OCI-LY7 (cell line): ENCODE results near the gene CIB2. TPM values are rescaled to one million over a fixed set of nuclear protein-coding genes. Genes with fewer than 3 reads are reported as not detected.

ENCODE experiments used
- BruUV-seq: library from RNA; stranded (reverse); fragments of 400-500 nt; replicated peaks from 2 replicates; lab custom pipeline; 2021; lab: Mats Ljungman, UMichigan
- CTCF ChIA-PET: fragments of 300-600 bp; sonication (Branson Sonifier 250); formaldehyde crosslinking; loops from one replicate; lab custom pipeline; 2022; ENCODE audit warnings: antibody characterized with exemption; ENCODE audit not compliant: unreplicated experiment; lab: Charles Lee
- POLR2A ChIA-PET: fragments of 300-600 bp; sonication (Branson Sonifier 250); formaldehyde crosslinking; loops from one replicate; lab custom pipeline; 2022; ENCODE audit warnings: antibody characterized with exemption; lab: Charles Lee
- DNase-seq: peaks from one replicate; pipeline ENCODE4 v3.0.0-alpha.2; 2015; ENCODE audit warnings: low spot score
- H2AFZ ChIP-seq: fragments of 200-600 bp; sonication (generic), shearing (Covaris generic); 2 replicates; pipeline ENCODE4 v1.6.1; 2014; ENCODE audit warnings: mild to moderate bottlenecking, antibody characterized with exemption, low read length, moderate library complexity
- H3K27ac ChIP-seq: fragments of 200-600 bp; sonication (generic); 2 replicates; pipeline ENCODE4 v1.5.1; 2014; ENCODE audit warnings: mixed run types, low read depth, mild to moderate bottlenecking, moderate library complexity, low read length, inconsistent platforms; ENCODE audit not compliant: poor library complexity, severe bottlenecking
- H3K36me3 ChIP-seq: fragments of 200-600 bp; sonication (generic); 2 replicates; pipeline ENCODE4 v1.6.1; 2014; ENCODE audit warnings: mild to moderate bottlenecking, antibody characterized with exemption, low read length, moderate library complexity, mixed read lengths; ENCODE audit not compliant: insufficient read depth
- H3K4me1 ChIP-seq: fragments of 200-600 bp; sonication (generic); 2 replicates; pipeline ENCODE4 v1.5.1; 2014; ENCODE audit warnings: mild to moderate bottlenecking, low read length; ENCODE audit not compliant: insufficient read depth, poor library complexity, severe bottlenecking
- H3K4me2 ChIP-seq: fragments of 200-600 bp; sonication (generic); 2 replicates; pipeline ENCODE4 v1.6.1; 2014; ENCODE audit warnings: mild to moderate bottlenecking, low read length
- H3K4me3 ChIP-seq: fragments of 200-600 bp; sonication (generic); 2 replicates; pipeline ENCODE4 v1.5.1; 2014; ENCODE audit warnings: mild to moderate bottlenecking, low read depth, low read length; ENCODE audit not compliant: poor library complexity, severe bottlenecking
- H3K79me2 ChIP-seq: fragments of 200-600 bp; sonication (generic); 2 replicates; pipeline ENCODE4 v1.6.1; 2016; ENCODE audit warnings: low read depth, mild to moderate bottlenecking, low read length, moderate library complexity, mixed read lengths; ENCODE audit not compliant: insufficient read depth
- H3K9me2 ChIP-seq: fragments of 200-600 bp; sonication (generic); 2 replicates; pipeline ENCODE4 v1.6.1; 2016; ENCODE audit warnings: mild to moderate bottlenecking, low read length, mixed read lengths; ENCODE audit not compliant: insufficient read depth
- H3K9me3 ChIP-seq: fragments of 200-600 bp; sonication (generic); 2 replicates; pipeline ENCODE4 v1.6.1; 2014; ENCODE audit warnings: mild to moderate bottlenecking, mixed run types, low read length, mixed read lengths
- H4K20me1 ChIP-seq: fragments of 200-600 bp; sonication (generic); 2 replicates; pipeline ENCODE4 v1.6.1; 2014; ENCODE audit warnings: mild to moderate bottlenecking, antibody characterized with exemption, low read length, moderate library complexity, mixed read lengths; ENCODE audit not compliant: insufficient read depth
- CTCF ChIP-seq: fragments of 200-600 bp; sonication (generic); conservative IDR thresholded peaks from 2 replicates; pipeline ENCODE4 v1.5.1; 2014; ENCODE audit warnings: mild to moderate bottlenecking, antibody characterized with exemption, low read length, moderate library complexity, mixed read lengths
- EZH2phosphoT487 ChIP-seq: fragments of 200-600 bp; sonication (generic); IDR thresholded peaks from 2 replicates; pipeline ENCODE4 v1.6.1; 2018; ENCODE audit warnings: low read depth, borderline replicate concordance, mild to moderate bottlenecking, mixed run types, antibody characterized with exemption, low read length, moderate library complexity, mixed read lengths
- intact Hi-C: fragments of 100-400 bp; cut with micrococcal nuclease; formaldehyde crosslinking; loops from one replicate; pipeline ENCODE4 v1.10.0; 2022; ENCODE audit not compliant: unreplicated experiment
- total RNA-seq, 2 experiments: library from RNA; depleted of rRNA in 1 of 2; stranded (reverse); fragments of >200 nt in 1 of 2; shearing (Covaris generic) in 1 of 2; gene quantifications; 2 replicates each; pipeline ENCODE4 v1.2.3, GENCODE V29; 2014 to 2022

Gene CIB2
- total RNA-seq, 2 experiments from 2014 or later = 0.36 to 5.0 TPM

DNA sequence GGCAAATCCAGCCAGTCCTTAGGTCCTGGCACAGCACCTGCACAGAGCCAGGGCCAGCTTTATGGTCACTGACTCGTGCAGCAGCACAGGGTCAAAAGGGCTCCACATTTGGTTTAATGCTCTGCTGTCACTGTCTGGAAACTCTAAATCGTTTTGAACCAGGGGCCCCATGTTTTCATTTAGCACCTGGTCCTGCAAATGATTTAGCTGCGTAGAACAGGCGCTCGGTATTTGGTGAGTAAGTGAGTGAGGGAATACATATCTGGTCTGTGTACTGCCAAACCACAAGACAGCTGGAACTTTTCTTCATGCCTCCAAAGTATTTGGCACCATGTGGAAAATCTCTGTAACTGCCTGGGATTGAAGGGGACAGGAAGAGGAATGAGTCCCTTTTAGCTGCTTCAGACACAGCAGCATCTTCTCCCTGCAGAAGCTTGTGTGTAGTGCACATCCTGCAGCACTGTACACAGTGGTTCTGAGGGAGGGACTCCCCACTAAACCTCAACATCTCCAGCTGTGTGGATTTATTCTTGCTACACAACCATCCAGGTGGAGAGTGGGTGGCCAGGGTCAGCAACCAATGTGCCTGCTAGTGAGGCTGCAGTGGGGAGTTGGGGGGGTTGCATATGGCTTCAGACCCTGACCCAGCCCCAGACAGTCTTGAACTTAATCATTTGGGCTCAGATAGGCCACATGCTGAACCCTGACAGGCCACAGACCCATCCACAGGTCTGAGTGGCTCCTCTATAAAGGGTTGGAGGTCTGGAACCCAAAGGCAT, 37.8 kb downstream of the CIB2 start:
- no peak overlapping the region for H3K4me2 ChIP-seq
- H3K9me2 ChIP-seq = no peaks in the 10 kb centered on the region
- ChIA-PET POLR2A (interaction anchor here (0.6 kb wide), 1 partner anchor 161 kb away, joined by 6 read pairs; no protein-coding TSS in a partner anchor), CTCF (no interaction called here)
- H4K20me1 ChIP-seq = no peaks in the 10 kb centered on the region
- H3K9me3 ChIP-seq = no peaks in the 10 kb centered on the region
- H3K4me1 ChIP-seq = peaks cover 1% of the 10 kb centered on the region
- no peaks in the 10 kb centered on the region for H3K36me3 ChIP-seq
- DNase-seq = no peak
- no peak overlapping the region for H3K27ac ChIP-seq
- no peak overlapping the region for H3K4me3 ChIP-seq
- no TSS peak for BruUV-seq
- intact Hi-C loops = no loop called here
- H3K79me2 ChIP-seq = no peaks in the 10 kb centered on the region
- H2AFZ ChIP-seq = no peak overlapping the region
- TF ChIP-seq CTCF (no peak), EZH2phosphoT487 (no peak)

DNA sequence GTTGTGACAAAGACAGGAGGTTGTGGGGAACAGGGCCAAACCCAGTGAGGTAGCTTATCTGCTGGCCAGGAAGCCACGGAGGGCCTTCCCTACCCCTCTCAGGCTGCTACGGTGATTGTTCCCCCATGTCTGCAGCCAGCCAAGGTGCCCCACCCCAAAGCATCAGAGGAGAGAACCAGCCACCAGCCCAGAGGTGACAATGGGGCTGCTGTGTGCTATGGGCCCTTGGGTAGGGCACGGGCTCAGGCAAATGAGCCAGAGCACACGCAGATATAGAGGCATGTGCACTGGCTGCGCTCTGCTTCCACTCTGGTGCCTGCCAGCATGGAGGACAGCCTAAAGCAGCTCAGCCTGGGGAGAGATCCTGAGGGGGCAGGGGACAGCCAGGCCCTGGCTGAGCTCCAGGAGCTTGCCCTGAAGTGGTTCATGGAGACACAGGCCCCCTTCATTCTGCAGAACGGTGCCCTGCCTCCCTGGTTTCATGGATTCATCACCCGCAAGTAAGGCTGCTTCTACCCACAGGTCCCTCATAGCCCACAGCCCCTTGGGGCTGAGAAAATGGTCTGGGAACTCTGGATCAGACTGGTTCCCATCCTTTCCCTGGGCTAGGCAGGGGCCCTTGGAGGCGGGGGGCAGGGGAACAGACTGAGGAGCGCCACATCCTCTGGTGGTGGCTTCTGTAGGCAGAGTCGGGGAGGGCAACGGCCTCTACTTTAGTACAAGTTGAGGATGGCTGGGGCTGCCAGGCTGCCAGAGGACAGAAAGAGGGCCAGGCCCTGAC, 38.8 kb downstream of the CIB2 start, which contains the start of gene SH2D7:
TSS of gene SH2D7 (plus strand) at position 301 of the 781 bp plus-strand sequence. CDS start at position 325, 24 bp downstream.
- ChIA-PET POLR2A (no interaction called here), CTCF (no interaction called here)
- TF ChIP-seq CTCF (no peak), EZH2phosphoT487 (no peak)
- Histone ChIP-seq H4K20me1 (no peaks in the 10 kb centered on the region), H3K4me2 (no peak within 1 kb of the TSS), H3K27ac (no peak within 1 kb of the TSS), H3K9me3 (no peaks in the 10 kb centered on the region), H2AFZ (no peak within 1 kb of the TSS), H3K36me3 (no peaks in the 10 kb centered on the region), H3K79me2 (no peaks in the 10 kb centered on the region), H3K4me1 (peaks cover 11% of the 10 kb centered on the region), H3K4me3 (no peak within 1 kb of the TSS), H3K9me2 (no peaks in the 10 kb centered on the region)
- DNase-seq = no peak
- no TSS peak for BruUV-seq
- intact Hi-C loops = no loop called here
